GM13976 (cell line): ENCODE data around the gene NTN5.
A peak's percentile ranks its signal among the peaks of the same experiment; 100 is the strongest.
"Not testable (repeated sequence)": the region's sequence is repeated elsewhere in the genome, so short reads cannot be mapped to it uniquely, and the experiment has no call there.

Experiments
- DNase-seq: peaks from one replicate; pipeline ENCODE4 v3.0.0; 2012; ENCODE audit warnings: low spot score
- CTCF ChIP-seq: IDR thresholded peaks from 2 replicates; pipeline ENCODE4 v1.5.1; 2012; ENCODE audit warnings: borderline replicate concordance, mild to moderate bottlenecking; ENCODE audit not compliant: insufficient read depth; ENCODE audit errors: extremely low read depth, missing control alignments, control extremely low read depth
- in situ Hi-C: fragments of 300-500 bp; cut with MboI; formaldehyde crosslinking; loops from one replicate; pipeline ENCODE4 v1.12.0; 2022; ENCODE audit warnings: low sequenced_read_pairs, mixed read lengths, inconsistent platforms; ENCODE audit not compliant: unreplicated experiment

NTN5 gene

GRCh38 chr19:48634424-48635262 is 38.2 kb downstream of the NTN5 start:
- in situ Hi-C loops, result no loop called here
- no peak for TF ChIP-seq CTCF
- peak; percentile 88 for DNase-seq

- DNase-seq, result no peak
- in situ Hi-C loops, result no loop called here
- TF ChIP-seq CTCF, result no peak
These were observed 38.8 kb downstream of the NTN5 start for GRCh38 chr19:48634036-48634342.

- TF ChIP-seq CTCF, result no peak
- DNase-seq, result no peak
- in situ Hi-C loops, result no loop called here
These were observed 39.4 kb downstream of the NTN5 start for GRCh38 chr19:48633148-48634035.

- no peak for TF ChIP-seq CTCF
- DNase-seq, result no peak
- in situ Hi-C loops, result no loop called here
These were observed 40.1 kb downstream of the NTN5 start for GRCh38 chr19:48632692-48633147.

GRCh38 chr19:48632286-48632685 is 40.5 kb downstream of the NTN5 start:
- DNase-seq, in situ Hi-C loops: not testable (repeated sequence)

GRCh38 chr19:48631225-48631624 is 41.6 kb downstream of the NTN5 start:
- DNase-seq, result no peak
- in situ Hi-C loops, result no loop called here
- TF ChIP-seq CTCF, result no peak
